Stimulated activated CD8-positive, alpha-beta memory T cell treated with anti-CD3 and anti-CD28 coated beads, Interleukin-15, amount 100 ng/mL, for 48 hours (primary cell): ENCODE measurements around the gene REPIN1.

ENCODE experiments used
- DNase-seq, 2 donors: peaks; one replicate each; pipeline ENCODE4 v3.0.0-alpha.2; 2020; ENCODE audit warnings: low read depth in 2 of 2

REPIN1 gene

DNA sequence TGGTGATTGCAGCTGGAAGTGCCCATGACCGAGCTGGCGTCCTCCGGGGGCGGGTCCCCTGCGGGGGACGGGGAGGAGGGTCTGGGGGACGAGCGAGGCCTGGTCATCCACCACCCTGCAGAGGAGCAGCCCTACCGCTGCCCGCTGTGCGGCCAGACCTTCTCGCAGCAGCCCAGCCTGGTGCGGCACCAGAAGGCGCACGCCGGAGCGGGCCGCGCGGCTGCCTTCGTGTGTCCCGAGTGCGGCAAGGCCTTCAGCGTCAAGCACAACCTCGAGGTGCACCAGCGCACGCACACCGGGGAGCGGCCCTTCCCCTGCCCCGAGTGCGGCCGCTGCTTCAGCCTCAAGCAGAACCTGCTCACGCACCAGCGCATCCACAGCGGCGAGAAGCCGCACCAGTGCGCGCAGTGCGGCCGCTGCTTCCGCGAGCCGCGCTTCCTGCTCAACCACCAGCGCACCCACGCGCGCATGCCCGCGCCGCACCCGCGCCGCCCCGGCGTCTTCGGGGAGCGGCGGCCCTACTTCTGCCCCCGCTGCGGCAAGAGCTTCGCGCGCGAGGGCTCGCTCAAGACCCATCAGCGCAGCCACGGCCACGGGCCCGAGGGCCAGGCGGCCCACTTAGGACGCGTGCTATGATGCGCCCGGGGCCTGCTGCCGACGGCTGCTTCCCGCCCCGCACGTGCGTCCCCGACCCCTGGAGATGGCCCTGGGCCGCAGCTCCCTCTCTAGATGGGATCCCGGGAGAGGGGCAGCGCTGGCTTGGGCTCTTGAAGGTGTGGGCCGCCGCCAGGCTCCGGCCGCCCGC is 39.2 kb downstream of the REPIN1 start:
- DNase-seq: no peak

DNA sequence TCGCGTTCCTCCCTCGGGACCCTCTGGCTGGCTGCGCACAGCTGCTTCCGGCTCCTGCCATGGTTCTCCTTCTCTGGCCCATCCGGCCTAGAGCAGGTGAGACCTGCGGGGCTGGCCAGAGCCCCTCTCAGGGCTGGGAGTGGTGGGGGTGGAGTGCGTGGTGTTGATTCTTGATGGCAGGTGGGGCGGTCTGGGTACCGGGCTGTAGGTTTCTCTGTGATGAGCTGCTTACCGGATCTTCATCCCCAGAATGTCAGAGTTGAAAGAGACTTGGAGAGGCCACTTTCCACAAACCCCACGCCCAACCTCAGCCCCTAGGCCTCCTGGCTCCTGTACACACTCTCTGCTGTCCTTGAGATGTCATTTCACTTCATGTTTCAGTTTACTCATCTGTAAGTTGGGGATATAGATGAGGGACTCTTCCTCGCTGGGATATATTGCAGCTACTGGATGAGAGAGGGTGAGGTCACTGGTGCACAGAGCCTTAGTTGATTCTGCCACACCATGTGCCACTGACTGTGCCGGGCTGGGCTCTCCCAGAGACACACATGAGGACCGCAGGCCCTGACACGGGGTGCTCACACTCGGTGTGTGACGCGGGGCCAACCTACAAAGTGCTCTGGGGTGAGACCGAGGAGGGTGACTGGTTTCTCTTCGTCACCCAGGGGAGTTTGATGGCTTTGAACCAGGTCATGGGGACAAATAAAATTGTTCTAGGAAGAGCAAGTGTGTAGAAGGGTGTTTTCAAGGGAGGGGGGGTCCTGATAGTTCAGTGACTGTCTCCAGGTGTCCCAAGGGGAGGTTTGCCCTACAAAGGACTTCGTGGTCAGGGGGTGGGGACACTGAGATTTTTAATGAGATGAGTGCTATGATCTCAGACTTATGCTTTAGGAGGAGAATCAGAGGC is 40.0 kb downstream of the REPIN1 start:
- DNase-seq: no peak

- DNase-seq: no peak
Measured at GRCh38 chr7:150409300-150410030, 40.8 kb downstream of the REPIN1 start.

GRCh38 chr7:150410131-150410530 is 41.5 kb downstream of the REPIN1 start:
- no peak for DNase-seq

DNA sequence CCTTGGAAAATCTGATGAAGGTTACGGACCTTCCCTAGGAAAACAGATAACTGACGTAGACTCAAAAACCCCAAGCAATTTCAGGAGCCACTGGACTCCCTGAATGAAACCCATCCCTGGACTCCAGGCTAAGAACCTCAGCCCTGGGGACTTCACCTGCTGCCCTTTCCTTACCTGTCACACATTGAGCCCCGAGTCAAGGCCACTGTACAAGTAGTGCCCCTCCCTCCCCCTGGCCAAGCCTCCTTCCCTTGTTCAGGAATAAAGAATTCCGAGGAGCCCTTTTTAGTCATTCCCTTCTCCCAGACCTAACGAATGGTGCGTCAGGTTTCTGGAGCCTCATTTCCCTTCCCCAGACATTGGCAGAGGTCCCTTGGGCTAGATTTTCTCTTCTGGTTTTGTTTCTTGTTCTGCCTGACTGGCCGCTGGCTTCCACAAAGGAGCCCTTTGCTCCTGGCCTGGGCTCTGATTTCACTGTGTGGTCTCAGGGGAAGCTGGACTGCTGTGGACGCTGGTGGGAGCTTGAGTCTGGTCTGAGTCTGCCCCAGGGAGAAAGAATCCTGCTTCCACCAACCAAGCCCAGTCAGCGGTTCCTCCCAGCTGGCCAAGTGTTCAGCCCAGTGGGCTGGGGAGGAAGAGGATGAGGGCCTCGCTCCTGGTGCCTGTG is 42.2 kb downstream of the REPIN1 start:
- no peak for DNase-seq

- DNase-seq: no peak
Measured at GRCh38 chr7:150411606-150412005, 43.0 kb downstream of the REPIN1 start.

GRCh38 chr7:150412016-150412415 is 43.4 kb downstream of the REPIN1 start:
- no peak for DNase-seq

DNA sequence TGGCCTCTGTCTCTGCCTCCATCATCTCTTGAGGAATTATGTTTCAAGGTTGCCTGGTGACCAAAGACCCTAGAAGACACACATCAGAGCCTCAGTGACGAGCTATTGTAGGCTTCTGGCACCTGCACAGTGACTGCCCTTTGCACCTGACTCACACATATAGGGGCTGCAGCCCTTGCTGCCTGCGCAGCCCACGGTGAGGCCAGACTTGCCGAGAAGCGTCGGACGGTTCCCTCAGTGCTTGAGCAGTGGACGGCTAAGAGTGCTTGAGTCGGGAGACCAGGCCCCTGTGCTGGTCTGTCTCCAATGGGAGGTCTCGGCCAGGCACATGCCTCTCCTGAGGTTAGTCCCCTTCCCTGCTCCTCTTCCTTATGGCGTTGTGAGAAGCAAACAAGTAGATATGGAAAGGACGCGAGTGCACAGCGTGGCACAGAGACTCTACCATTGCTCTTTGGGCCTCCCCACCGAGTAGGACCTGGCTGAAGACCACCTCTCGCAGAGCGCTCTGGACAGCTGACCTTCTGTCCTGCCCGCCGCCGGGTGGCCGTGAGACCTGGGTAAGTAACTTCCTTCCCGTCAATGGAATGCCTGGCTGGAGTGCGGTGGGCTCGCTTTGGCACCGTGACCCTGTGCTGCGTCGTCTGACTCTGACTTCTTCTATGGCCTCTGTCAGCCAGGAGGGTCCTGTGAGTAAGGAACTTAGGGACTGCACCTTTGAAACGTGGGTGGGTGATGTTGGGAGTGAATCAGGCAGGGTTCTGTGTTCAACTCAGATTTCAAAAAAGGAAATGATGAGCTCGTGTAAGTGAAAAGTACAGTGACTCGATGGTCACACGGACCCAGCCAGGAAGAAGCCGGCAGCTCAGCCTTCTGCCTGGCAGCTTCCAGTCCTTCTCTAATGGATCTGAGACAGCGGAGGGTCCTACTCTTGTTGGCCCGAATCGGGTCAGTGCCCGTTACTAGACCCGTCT is 44.2 kb downstream of the REPIN1 start:
- DNase-seq: no peak

DNA sequence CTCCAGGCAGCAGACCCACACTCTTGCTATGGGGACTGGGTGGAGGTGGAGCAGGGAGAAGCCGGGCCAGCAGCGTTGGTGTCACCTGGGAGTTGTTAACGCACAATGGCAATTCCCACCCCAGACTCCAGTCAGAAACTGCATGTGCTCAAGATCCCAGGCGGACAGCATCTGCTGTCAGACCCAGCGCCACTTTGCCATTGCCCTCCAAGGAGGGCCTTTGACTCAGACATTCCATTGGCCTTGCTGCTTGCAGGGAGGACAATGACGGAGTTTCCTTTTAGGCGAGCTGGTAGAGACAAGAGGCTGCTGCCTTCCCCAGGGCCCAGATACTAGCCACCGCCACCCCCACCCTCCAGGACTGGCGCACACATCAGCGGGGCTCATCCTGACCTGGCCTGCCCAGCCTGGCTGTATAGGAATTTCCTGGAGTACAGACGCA is 45.0 kb downstream of the REPIN1 start:
- no peak for DNase-seq

- no peak for DNase-seq
Measured at GRCh38 chr7:150415161-150416153, 46.8 kb downstream of the REPIN1 start.

DNA sequence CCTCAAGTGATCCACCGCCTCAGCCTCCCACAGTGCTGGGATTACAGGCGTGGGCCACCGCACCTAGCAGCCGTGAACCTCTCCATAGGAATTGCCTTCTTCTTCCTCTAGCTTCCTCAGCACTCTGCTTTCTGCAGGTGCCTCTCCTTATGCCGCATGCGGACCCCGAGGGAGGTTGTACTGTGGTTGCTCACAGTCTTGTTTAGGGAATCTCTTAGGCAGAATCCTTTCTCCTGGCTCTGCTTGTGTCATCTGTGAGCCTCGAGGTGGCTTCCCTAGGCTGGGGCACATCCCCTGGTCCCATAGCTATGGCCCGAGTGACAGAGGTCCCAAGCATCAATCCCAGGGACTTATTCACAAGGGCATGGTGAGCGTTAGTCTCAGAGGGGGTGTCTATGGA is 48.6 kb downstream of the REPIN1 start:
- no peak for DNase-seq

DNA sequence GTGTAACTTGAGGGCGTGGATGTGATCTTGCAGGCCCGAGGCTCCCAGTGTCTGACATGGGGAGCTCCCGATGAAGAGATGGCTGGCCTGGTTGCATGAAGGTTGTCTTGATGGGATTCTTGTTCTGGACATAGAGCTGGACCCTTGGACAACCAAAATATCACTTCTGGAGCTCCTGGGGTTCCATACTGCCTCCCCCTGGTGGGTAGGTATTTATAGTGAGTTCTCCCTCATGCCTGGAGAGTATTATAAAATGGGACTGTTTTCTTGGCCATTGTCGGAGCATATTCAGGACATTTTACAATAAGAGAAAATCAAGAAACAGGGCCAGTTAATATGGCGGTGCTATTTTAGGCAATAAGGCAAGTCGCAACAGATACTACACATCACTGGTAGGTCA is 49.2 kb downstream of the REPIN1 start:
- DNase-seq: no peak

DNA sequence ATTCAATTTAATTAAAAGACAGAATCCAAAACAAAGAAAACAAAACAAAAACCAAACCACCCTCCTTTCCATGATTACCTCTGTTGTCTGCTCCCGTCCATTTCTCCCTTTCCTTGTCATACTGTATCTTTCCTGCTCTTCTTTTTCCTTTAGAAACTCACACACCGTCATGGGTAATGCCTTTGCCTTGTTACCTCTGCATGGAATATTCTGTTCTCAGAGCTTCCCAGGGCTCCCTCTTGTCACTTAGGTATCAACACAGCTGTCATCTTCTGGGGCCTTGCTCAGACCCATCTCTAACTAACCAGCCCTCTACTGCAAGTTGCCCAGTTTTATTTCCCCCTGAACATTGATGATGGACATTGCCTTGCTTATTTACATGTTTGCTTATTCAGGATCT is 51.6 kb downstream of the REPIN1 start:
- no peak for DNase-seq

DNA sequence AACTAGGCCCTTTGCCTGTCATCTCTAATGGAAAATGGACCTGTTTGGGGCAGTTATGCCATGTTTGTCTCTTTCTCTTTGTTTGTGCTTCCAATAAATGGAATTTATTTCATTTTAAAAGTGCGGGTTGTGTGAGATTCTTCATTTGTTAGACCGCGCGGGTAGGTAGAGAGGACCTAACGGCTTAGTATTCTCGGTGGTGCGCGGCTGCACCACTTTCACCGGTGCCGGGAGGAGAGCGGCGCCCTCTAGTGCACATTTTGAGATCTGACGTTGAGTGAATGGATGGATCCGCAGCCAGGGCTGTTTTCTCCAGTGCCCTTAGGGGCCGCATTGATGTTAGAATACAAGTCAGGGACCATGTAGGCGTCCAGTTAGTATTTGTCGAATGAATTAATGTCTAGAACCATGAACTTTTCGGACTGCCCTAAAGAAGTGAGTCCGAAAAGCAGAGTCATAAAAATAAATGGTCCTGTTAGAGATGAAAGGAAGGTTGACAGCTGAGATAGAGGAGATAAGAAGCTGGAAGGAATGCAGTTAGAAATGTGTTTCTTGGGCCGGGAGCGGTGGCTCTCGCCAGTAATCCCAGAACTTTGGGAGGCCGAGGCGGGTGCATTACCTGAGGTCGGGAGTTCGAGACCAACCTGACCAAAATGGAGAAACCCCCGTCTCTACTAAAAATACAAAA is 52.5 kb downstream of the REPIN1 start:
- DNase-seq: peak; percentile 72 to 75

- no peak for DNase-seq
Measured at GRCh38 chr7:150421831-150422230, 53.2 kb downstream of the REPIN1 start.
